Measurements from ENCODE around the gene NINJ2.

The NINJ2 gene

GRCh38 chr12:575948-576614 lies 87.2 kb downstream of the NINJ2 start:
- no peak for TF ChIP-seq NFIC (IDR thresholded peaks at IDR 0.05)
- peak; percentile 95 for TF ChIP-seq USF1 (IDR thresholded peaks at IDR 0.05)
- TF ChIP-seq TCF12 (IDR thresholded peaks at IDR 0.05; ENCODE audit: low read depth), result no peak; the same call in none of the 2 replicates
- TF ChIP-seq, protein P1, sequence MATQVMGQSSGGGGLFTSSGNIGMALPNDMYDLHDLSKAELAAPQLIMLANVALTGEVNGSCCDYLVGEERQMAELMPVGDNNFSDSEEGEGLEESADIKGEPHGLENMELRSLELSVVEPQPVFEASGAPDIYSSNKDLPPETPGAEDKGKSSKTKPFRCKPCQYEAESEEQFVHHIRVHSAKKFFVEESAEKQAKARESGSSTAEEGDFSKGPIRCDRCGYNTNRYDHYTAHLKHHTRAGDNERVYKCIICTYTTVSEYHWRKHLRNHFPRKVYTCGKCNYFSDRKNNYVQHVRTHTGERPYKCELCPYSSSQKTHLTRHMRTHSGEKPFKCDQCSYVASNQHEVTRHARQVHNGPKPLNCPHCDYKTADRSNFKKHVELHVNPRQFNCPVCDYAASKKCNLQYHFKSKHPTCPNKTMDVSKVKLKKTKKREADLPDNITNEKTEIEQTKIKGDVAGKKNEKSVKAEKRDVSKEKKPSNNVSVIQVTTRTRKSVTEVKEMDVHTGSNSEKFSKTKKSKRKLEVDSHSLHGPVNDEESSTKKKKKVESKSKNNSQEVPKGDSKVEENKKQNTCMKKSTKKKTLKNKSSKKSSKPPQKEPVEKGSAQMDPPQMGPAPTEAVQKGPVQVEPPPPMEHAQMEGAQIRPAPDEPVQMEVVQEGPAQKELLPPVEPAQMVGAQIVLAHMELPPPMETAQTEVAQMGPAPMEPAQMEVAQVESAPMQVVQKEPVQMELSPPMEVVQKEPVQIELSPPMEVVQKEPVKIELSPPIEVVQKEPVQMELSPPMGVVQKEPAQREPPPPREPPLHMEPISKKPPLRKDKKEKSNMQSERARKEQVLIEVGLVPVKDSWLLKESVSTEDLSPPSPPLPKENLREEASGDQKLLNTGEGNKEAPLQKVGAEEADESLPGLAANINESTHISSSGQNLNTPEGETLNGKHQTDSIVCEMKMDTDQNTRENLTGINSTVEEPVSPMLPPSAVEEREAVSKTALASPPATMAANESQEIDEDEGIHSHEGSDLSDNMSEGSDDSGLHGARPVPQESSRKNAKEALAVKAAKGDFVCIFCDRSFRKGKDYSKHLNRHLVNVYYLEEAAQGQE (IDR thresholded peaks at IDR 0.05; ENCODE audit: low read depth), result no peak
- no peak for TF ChIP-seq CEBPB (IDR thresholded peaks at IDR 0.05)
- peak; percentile 88 for TF ChIP-seq RAD21 (IDR thresholded peaks at IDR 0.05; ENCODE audit: low read depth)
- TF ChIP-seq MAX (IDR thresholded peaks at IDR 0.05), result peak; percentile 99
- no peak for TF ChIP-seq TEAD4 (IDR thresholded peaks at IDR 0.05)
- peak; percentile 55; the same call in 1 of the 2 replicates for TF ChIP-seq TAF1 (IDR thresholded peaks at IDR 0.05; ENCODE audit: low read depth)
- no peak for TF ChIP-seq ZBTB7A (IDR thresholded peaks at IDR 0.05; ENCODE audit: low read depth)
- TF ChIP-seq FOXM1 (IDR thresholded peaks at IDR 0.05; ENCODE audit: borderline replicate concordance, low read depth), result no peak
- TF ChIP-seq EP300 (IDR thresholded peaks at IDR 0.05; ENCODE audit: borderline replicate concordance), result 0 out of 2 replicates have a peak, but pooled peaks have one; percentile 33
- TF ChIP-seq YY1 (IDR thresholded peaks at IDR 0.05; ENCODE audit: low read depth), result peak; percentile 36; the same call in 1 of the 2 replicates
- TF ChIP-seq EGR1 (IDR thresholded peaks at IDR 0.05), result no peak
- TF ChIP-seq CREB1 (IDR thresholded peaks at IDR 0.05; ENCODE audit: low read depth), result no peak

- no peak for TF ChIP-seq EP300 (IDR thresholded peaks at IDR 0.05; ENCODE audit: borderline replicate concordance)
- TF ChIP-seq, protein P1 (IDR thresholded peaks at IDR 0.05; ENCODE audit: low read depth), result no peak
- no peak for TF ChIP-seq YY1 (IDR thresholded peaks at IDR 0.05; ENCODE audit: low read depth)
- no peak for TF ChIP-seq MAX (IDR thresholded peaks at IDR 0.05)
- TF ChIP-seq FOXM1 (IDR thresholded peaks at IDR 0.05; ENCODE audit: borderline replicate concordance, low read depth), result no peak
- TF ChIP-seq NFIC (IDR thresholded peaks at IDR 0.05), result no peak
Measured at GRCh38 chr12:575129-575502, 88.1 kb downstream of the NINJ2 start.

- no peak for TF ChIP-seq EP300 (IDR thresholded peaks at IDR 0.05; ENCODE audit: borderline replicate concordance)
- TF ChIP-seq USF1 (IDR thresholded peaks at IDR 0.05), result no peak
- no peak for TF ChIP-seq MAX (IDR thresholded peaks at IDR 0.05)
- no peak for TF ChIP-seq ZBTB7A (IDR thresholded peaks at IDR 0.05; ENCODE audit: low read depth)
- no peak for TF ChIP-seq TAF1 (IDR thresholded peaks at IDR 0.05; ENCODE audit: low read depth)
- TF ChIP-seq NFIC (IDR thresholded peaks at IDR 0.05), result no peak
- no peak for TF ChIP-seq RAD21 (IDR thresholded peaks at IDR 0.05; ENCODE audit: low read depth)
- TF ChIP-seq CREB1 (IDR thresholded peaks at IDR 0.05; ENCODE audit: low read depth), result no peak
- no peak for TF ChIP-seq YY1 (IDR thresholded peaks at IDR 0.05; ENCODE audit: low read depth)
- no peak for TF ChIP-seq TCF12 (IDR thresholded peaks at IDR 0.05; ENCODE audit: low read depth)
- no peak for TF ChIP-seq EGR1 (IDR thresholded peaks at IDR 0.05)
- no peak for TF ChIP-seq CEBPB (IDR thresholded peaks at IDR 0.05)
- no peak for TF ChIP-seq TEAD4 (IDR thresholded peaks at IDR 0.05)
- TF ChIP-seq, protein P1 (IDR thresholded peaks at IDR 0.05; ENCODE audit: low read depth), result no peak
- no peak for TF ChIP-seq FOXM1 (IDR thresholded peaks at IDR 0.05; ENCODE audit: borderline replicate concordance, low read depth)
Measured at GRCh38 chr12:574475-575128, 88.6 kb downstream of the NINJ2 start.

Measured in Ishikawa (cell line).